T47D (cell line): ENCODE measurements around the gene CARD19.
"Not testable (repeated sequence)": the region's sequence is repeated elsewhere in the genome, so short reads cannot be mapped to it uniquely, and the experiment has no call there.

Source experiments
- DNase-seq, 2 experiments: peaks; one replicate each; pipeline versions ENCODE4 v3.0.0 to v3.0.0-alpha.2; 2011 to 2012; ENCODE audit warnings: low read depth in 1 of 2, low spot score in 1 of 2
- JUND ChIP-seq: IDR thresholded peaks from 2 replicates; pipeline ENCODE4 v1.6.1; 2012; ENCODE audit warnings: low read depth
- in situ Hi-C: cut with HindIII; loops from 2 replicates; pipeline ENCODE4 v1.10.0; 2016; ENCODE audit warnings: low sequenced_read_pairs, low pct_unique_long_range_greater_than_20kb

The CARD19 gene

GRCh38 chr9:93132287-93132927 is 36.4 kb downstream of the CARD19 start:
- TF ChIP-seq JUND: no peak
- in situ Hi-C loops: no loop called here
- DNase-seq: peak in 1 of 2 experiments; percentile 71

- TF ChIP-seq JUND: no peak
- in situ Hi-C loops: no loop called here
- peak; percentile 76 to 92 for DNase-seq
Observed at GRCh38 chr9:93132946-93133680, 37.1 kb downstream of the CARD19 start.

GRCh38 chr9:93133681-93134014 is 37.6 kb downstream of the CARD19 start:
- TF ChIP-seq JUND: no peak
- in situ Hi-C loops: no loop called here
- peak in 1 of 2 experiments; percentile 47 for DNase-seq

GRCh38 chr9:93134015-93134739 is 38.2 kb downstream of the CARD19 start, which contains the start of gene NINJ1:
TSS of gene NINJ1 (minus strand) at chr9:93134251. CDS start at chr9:93134217, 34 bp downstream.
- TF ChIP-seq JUND: no peak
- in situ Hi-C loops: no loop called here
- DNase-seq: peak; percentile 37 to 50

GRCh38 chr9:93134740-93135444 is 38.9 kb downstream of the CARD19 start:
- no peak for TF ChIP-seq JUND
- no peak for DNase-seq
- in situ Hi-C loops: no loop called here

- peak in 1 of 2 experiments; percentile 72 for DNase-seq
- TF ChIP-seq JUND: no peak
- in situ Hi-C loops: no loop called here
Observed at GRCh38 chr9:93136011-93136440, 40.0 kb downstream of the CARD19 start.

- no peak for TF ChIP-seq JUND
- no peak for DNase-seq
- in situ Hi-C loops: no loop called here
Observed at GRCh38 chr9:93137362-93137761, 41.3 kb downstream of the CARD19 start.

- no peak for DNase-seq
- TF ChIP-seq JUND: no peak
Observed at GRCh38 chr9:93138171-93138764, 42.3 kb downstream of the CARD19 start.

GRCh38 chr9:93139365-93140182 is 43.6 kb downstream of the CARD19 start:
- in situ Hi-C loops: no loop called here
- TF ChIP-seq JUND: no peak
- DNase-seq: no peak

More at GRCh38 chr9:93138171-93138764, 42.3 kb downstream of the CARD19 start:
- in situ Hi-C loops: no loop called here

GRCh38 chr9:93141771-93142483 is 45.9 kb downstream of the CARD19 start:
- no peak for TF ChIP-seq JUND
- in situ Hi-C loops: no loop called here
- peak in 1 of 2 experiments; percentile 29 for DNase-seq

- no peak for DNase-seq
- no peak for TF ChIP-seq JUND
- in situ Hi-C loops: no loop called here
Observed at GRCh38 chr9:93143830-93144530, 48.0 kb downstream of the CARD19 start.

GRCh38 chr9:93146696-93147095 is 50.7 kb downstream of the CARD19 start:
- DNase-seq, in situ Hi-C loops: not testable (repeated sequence)
